Skin epidermis (tissue), 12 donors: ENCODE measurements around the gene CEACAM16.
A peak's percentile ranks its signal among the peaks of the same experiment; 100 is the strongest.

Experiments used
- H3K27ac ChIP-seq, 21 experiments: fragments of 200-600 bp; sonication (generic) in 11 of 21; one replicate each; pipeline ENCODE4 v1.5.0; 2020; ENCODE audit warnings: mild to moderate bottlenecking in 3 of 21, inconsistent platforms in 2 of 21, moderate library complexity in 2 of 21
- H3K4me3 ChIP-seq, 7 experiments: fragments of 200-600 bp; sonication (generic) in 2 of 7; one replicate each; pipeline ENCODE4 v1.5.0; 2020; ENCODE audit warnings: inconsistent platforms in 2 of 7, mild to moderate bottlenecking in 2 of 7, moderate library complexity in 1 of 7

CEACAM16 gene

GRCh38 chr19:44740351-44740824 lies 41.4 kb downstream of the CEACAM16 start:
- Histone ChIP-seq H3K27ac (peak overlapping the region in 18 of 21 experiments; percentile 75 to 99 (median 92)), H3K4me3 (no peak overlapping the region)

GRCh38 chr19:44741258-44741731 lies 42.3 kb downstream of the CEACAM16 start:
- peak overlapping the region in 20 of 21 experiments; percentile 71 to 99 (median 92) for H3K27ac ChIP-seq
- H3K4me3 ChIP-seq: no peak overlapping the region

- Histone ChIP-seq H3K4me3 (no peak overlapping the region), H3K27ac (peak overlapping the region; percentile 31 to 99 (median 91))
Observed at GRCh38 chr19:44741841-44742329, 42.9 kb downstream of the CEACAM16 start.

- H3K27ac ChIP-seq: peak overlapping the region; percentile 31 to 99 (median 91)
- no peak overlapping the region for H3K4me3 ChIP-seq
Observed at GRCh38 chr19:44742330-44743061, 43.5 kb downstream of the CEACAM16 start.

- H3K4me3 ChIP-seq: no peak overlapping the region
- peak overlapping the region; percentile 26 to 99 (median 96) for H3K27ac ChIP-seq
Observed at GRCh38 chr19:44744871-44745332, 46.0 kb downstream of the CEACAM16 start.

- no peak overlapping the region for H3K4me3 ChIP-seq
- peak overlapping the region; percentile 26 to 99 (median 96) for H3K27ac ChIP-seq
Observed at GRCh38 chr19:44745341-44745831, 46.4 kb downstream of the CEACAM16 start.

GRCh38 chr19:44745887-44746600 lies 47.1 kb downstream of the CEACAM16 start:
- Histone ChIP-seq H3K27ac (peak overlapping the region in 20 of 21 experiments; percentile 16 to 99 (median 97)), H3K4me3 (no peak overlapping the region)

GRCh38 chr19:44746616-44746945 lies 47.6 kb downstream of the CEACAM16 start:
- Histone ChIP-seq H3K4me3 (peak overlapping the region in 1 of 7 experiments; percentile 81), H3K27ac (peak overlapping the region in 20 of 21 experiments; percentile 31 to 99 (median 97))

GRCh38 chr19:44746946-44747738 lies 48.2 kb downstream of the CEACAM16 start:
- peak overlapping the region; percentile 44 to 81 (median 62) for H3K4me3 ChIP-seq
- H3K27ac ChIP-seq: peak overlapping the region; percentile 86 to 99 (median 97)

GRCh38 chr19:44747739-44748425 lies 48.9 kb downstream of the CEACAM16 start:
- peak overlapping the region; percentile 86 to 99 (median 97) for H3K27ac ChIP-seq
- peak overlapping the region; percentile 44 to 81 (median 62) for H3K4me3 ChIP-seq

GRCh38 chr19:44748426-44749254 lies 49.7 kb downstream of the CEACAM16 start, which contains the start of gene BCL3:
TSS of gene BCL3 (plus strand) at chr19:44748708. CDS start at chr19:44748791, 83 bp downstream.
- peak within 1 kb of the TSS; percentile 86 to 99 (median 97) for H3K27ac ChIP-seq

GRCh38 chr19:44749292-44749691 lies 50.3 kb downstream of the CEACAM16 start:
- H3K4me3 ChIP-seq: peak overlapping the region; percentile 44 to 81 (median 62)
- H3K27ac ChIP-seq: peak overlapping the region; percentile 86 to 99 (median 97)

More at GRCh38 chr19:44748426-44749254, 49.7 kb downstream of the CEACAM16 start, which contains the start of gene BCL3:
- peak within 1 kb of the TSS; percentile 44 to 81 (median 62) for H3K4me3 ChIP-seq

GRCh38 chr19:44749994-44750393 lies 51.0 kb downstream of the CEACAM16 start:
- Histone ChIP-seq H3K27ac (peak overlapping the region in 20 of 21 experiments; percentile 14 to 99 (median 97)), H3K4me3 (peak overlapping the region; percentile 44 to 81 (median 62))

GRCh38 chr19:44752123-44752815 lies 53.3 kb downstream of the CEACAM16 start:
- peak overlapping the region in 5 of 7 experiments; percentile 23 to 81 (median 61) for H3K4me3 ChIP-seq
- peak overlapping the region in 18 of 21 experiments; percentile 62 to 99 (median 97) for H3K27ac ChIP-seq

- H3K27ac ChIP-seq: peak overlapping the region; percentile 74 to 99 (median 97)
- peak overlapping the region; percentile 23 to 81 (median 36) for H3K4me3 ChIP-seq
Observed at GRCh38 chr19:44752816-44753625, 54.1 kb downstream of the CEACAM16 start.

- H3K27ac ChIP-seq: peak overlapping the region; percentile 74 to 99 (median 97)
- peak overlapping the region; percentile 23 to 81 (median 36) for H3K4me3 ChIP-seq
Observed at GRCh38 chr19:44753626-44753931, 54.6 kb downstream of the CEACAM16 start.
